HG03135 (cell line): ENCODE results near the gene COMMD7.
"Not testable (repeated sequence)": the region's sequence is repeated elsewhere in the genome, so short reads cannot be mapped to it uniquely, and the experiment has no call there.

Source experiments
- ATAC-seq: cut with Tn5 transposase; IDR thresholded peaks from one replicate; pipeline ENCODE4 v1.9.1; 2021; ENCODE audit warnings: mild to moderate bottlenecking, moderate library complexity; ENCODE audit not compliant: unreplicated experiment

COMMD7 gene

DNA sequence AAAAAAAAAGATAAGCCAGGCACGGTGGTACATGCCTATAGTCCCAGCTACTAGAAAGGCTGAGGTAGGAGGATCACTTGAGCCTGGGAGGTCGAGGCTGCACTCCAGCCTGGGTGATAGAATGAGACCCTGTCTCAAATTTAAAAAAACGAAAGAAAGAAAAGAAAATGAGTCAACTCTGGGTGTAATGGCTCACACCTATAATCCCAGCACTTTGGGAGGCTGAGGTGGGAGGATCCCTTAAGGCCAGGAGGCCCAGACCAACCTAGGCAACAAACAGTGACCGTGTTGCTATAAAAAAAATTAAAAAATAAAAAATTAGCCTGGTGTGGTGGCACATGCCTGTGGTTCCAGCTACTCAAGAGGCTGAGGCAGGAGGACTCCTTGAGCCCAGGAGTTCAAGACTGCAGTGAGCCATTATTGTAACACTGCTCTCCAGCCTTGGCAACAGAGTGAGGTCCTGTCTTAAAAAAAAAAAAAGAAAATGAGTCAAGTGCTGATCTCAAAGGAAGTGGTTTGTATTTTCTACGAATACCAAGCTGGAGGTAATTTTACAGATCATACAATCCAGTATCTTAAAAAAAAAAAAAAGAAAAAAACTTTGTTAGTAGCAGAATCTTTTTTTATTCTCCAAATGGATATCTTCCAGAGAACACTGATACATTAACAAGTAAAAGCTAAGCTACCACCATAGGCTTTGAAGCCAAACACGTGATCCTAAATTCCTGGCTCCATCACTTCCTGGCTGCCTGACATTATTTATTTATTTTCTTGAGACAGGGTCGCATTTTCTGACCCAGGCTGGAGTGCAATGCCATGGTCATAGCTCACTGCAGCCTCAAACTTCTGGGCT, 5.7 kb downstream of the COMMD7 start:
- no peak for ATAC-seq

DNA sequence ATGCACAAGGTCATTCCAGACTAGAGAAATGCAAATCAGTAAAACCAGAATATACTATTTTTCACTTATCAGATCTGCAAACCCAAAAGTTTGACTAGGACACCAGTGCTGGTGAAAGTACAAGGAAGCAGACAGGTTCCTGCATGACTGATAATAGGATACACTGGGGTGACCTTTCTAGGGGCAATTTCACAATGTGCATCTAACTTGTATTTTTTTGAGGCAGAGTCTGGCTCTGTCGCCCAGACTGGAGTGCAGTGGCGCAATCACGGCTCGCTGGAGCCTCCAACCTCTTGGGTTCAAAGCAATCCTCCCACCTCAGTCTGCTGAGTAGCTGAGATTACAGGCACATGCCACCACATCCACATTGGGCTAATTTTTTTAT, 11.4 kb downstream of the COMMD7 start:
- ATAC-seq = no peak

DNA sequence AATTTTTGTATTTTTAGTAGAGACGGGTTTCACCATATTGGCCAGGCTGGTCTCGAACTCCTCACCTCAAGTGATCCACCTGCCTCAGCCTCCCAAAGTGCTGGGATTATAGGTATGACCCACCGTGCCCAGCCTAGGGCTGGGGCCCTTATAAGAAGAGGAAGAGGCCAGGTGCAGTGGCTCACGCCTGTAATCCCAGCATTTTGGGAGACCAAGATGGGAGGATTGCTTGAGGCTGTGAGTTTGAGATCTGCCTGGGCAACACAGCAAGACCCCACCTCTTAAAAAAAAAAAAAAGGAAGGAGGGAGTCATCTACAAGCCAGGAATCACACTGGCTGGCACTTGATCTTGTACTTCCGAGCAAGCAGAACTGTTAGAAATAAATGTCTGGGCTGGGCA, 13.9 kb downstream of the COMMD7 start:
- not testable (repeated sequence) for ATAC-seq

DNA sequence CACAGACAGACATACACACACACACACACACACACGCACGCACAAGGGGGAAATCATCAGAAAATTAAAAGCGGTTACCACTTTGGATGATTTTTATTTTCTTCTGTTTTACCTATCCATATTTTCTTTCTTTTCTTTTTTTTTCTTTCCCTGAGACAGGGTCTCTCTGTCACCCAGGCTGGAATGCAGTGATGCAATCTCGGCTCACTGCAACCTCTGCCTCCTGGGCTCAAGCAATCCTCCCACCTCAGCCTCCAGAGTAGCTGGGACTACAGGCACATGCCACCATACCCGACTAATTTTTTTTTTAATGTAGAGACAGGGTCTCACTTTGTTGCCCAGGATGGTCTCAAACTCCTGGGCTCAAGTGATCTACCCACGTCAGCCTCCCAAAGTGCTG, 14.8 kb downstream of the COMMD7 start:
- ATAC-seq = not testable (repeated sequence)

DNA sequence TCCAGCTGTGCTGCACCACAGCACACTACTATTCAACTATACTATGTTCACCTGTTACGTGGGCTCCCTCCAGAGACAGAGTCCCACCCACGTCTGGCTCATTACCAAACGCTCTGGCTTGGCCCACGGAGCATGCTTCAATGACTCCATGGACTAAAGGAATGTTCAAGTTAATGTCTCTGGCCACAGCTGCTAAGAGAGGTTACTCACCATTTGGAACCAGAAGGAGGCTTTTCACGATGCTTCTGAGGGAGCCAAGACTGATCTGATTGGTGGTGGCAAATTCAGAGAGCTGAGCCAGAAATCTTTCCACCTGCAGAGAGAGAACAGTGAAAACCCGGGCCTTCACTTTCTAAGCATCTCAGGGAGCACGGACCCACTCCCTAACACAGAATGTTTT, 15.6 kb downstream of the COMMD7 start:
- ATAC-seq = no peak

DNA sequence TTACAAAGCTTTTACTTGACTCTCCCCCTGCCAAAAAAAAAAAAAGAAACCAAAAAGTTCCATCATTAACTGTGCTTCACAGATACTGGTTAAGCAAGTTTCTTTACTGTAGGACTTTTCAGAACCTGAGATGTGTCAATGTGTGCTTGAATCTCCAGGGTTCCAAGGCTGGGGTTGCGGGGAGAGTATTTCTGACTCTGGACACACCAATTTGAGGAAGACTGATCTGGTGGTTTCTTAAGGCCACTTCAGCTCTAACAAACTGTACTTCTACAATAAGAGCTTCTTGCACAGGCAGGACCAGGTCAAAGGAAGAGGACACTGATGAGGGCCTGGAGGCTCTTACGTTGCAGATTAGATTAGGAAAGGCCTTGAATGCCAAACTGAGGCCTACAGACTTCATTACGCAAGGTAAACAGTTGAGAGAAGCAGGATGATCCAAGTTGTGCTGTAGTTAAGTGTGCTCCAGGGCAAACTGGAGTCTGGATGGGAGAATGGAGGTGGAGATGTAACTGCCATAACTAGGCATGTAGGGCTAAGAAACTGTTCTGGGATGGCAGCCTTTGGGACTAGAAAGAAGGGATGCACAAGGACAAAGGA, 24.4 kb downstream of the COMMD7 start:
- ATAC-seq = no peak

DNA sequence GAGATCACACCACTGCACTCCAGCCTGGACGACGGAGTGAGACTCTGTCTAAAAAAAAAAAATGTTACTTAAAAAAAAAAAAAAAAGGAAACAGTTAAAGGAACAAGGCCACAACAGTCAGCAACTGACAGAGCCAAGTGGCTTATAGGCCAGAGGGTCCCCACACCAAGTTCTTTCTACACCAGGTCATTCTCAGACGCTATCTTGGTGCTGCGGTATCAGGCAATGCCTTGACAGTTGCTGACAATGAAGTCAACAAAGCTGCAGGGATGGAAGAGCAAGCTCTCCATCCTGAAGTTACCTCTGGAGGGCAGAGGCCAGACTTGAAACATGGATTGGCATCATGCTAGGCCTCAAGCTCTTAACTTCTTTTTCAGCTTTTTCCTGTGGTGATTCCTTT, 31.9 kb downstream of the COMMD7 start:
- no peak for ATAC-seq

DNA sequence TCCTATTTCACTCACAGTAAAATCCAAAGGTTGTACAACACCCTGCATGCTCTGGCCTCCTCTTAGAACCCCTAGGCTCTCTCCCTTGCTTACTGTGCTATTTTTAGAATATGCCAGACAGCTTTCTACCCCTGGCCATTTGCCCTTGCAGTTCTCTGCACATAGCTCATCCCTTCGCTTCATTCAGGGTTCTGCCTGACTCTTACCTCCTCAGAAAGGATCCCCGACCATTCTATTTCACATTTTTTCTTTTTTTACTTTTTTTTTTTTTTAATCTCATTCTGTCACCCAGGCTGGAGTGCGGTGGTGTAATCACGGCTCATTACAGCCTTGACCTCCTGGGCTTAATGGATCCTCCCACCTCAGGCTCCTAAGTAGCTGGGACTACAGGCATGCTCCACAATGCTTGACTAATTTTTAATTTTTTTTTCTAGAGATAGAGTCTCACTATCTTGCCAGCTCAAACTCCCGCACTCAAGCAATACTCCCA, 33.6 kb downstream of the COMMD7 start:
- ATAC-seq = no peak

DNA sequence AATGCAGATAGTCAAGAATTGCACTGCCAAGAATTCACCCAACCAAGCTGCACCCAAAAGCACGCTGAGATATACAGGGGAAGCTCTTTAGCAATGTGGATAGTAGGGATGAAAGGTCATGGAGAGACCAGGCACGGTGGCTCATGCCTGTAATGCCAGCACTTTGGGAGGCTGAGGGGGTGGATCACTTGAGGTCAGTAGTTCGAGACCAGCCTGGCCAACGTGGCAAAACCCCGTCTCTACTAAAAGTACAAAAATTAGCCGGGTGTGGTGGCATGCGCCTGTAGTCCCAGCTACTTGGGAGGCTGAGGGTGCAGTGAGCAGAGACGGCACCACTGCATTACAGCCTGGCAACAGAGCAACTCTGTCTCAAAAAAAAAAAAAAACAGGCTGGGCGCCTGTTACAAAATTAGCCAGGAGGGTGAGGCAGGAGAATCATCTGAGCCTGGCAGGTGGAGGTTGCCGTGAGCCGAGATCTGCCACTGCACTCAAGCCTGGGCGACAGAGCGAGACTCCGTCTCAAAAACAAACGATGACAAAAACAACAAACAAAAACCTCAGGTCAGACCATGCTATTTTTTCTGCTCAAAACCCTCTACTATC, 34.1 kb downstream of the COMMD7 start:
- not testable (repeated sequence) for ATAC-seq

DNA sequence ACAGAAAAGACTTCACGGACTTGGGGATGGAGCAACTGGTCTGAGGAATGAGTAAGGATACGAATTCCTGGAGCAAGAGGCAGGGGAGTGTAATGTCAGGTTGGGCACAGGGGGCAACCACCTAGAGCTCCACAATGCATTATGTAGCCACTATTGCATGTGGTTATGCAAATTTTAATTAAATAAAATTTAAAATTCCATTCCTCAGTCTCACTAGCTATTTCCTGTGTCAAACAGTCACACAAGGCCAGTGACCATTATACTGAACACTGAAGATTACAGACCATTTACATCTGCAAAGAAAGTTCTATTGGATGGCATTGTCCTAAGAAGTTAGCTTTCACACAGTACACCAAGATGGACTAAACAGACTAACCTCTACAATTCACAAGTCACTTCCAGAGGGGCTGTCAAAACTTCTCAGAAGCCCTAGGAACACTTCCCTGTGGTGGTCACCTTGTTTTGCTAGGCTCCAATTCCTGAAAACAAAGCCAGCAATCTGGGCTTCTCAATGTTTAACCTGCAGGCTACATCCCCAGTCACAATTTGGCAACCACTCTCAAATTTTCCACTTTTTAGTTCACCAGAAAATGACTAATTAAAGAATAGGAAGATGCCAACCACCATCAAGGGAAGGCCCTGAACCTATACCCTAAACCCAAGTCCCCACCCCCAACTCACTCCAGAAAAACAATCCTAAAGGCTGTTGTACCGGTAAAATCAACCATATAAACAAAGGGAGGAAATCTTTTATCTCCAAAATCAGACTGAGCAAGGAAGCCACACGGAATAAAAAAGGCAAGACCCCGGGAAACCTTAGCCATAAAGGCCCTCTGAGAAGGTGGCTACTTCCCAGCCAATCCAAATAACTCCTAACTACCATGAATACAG, 35.3 kb downstream of the COMMD7 start:
- ATAC-seq = no peak

DNA sequence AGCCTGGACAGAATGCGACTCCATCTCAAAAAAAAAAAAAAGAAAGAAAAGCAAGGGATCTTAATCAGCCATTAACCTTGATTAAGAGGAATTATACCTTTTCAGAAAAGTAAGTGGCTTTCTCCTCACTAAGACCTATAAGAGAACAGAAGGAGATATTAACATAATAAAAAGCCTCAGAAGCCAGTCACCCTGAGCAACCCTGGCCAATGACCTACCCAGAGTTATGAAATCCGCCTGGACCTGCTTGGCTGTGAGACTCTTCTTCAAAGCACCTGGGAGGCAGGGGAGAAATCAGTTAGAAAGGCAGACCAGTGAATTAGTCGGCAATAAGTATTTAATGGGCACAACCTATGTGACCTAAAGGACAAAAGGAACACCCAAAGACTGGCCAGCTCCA, 36.8 kb downstream of the COMMD7 start:
- no peak for ATAC-seq

DNA sequence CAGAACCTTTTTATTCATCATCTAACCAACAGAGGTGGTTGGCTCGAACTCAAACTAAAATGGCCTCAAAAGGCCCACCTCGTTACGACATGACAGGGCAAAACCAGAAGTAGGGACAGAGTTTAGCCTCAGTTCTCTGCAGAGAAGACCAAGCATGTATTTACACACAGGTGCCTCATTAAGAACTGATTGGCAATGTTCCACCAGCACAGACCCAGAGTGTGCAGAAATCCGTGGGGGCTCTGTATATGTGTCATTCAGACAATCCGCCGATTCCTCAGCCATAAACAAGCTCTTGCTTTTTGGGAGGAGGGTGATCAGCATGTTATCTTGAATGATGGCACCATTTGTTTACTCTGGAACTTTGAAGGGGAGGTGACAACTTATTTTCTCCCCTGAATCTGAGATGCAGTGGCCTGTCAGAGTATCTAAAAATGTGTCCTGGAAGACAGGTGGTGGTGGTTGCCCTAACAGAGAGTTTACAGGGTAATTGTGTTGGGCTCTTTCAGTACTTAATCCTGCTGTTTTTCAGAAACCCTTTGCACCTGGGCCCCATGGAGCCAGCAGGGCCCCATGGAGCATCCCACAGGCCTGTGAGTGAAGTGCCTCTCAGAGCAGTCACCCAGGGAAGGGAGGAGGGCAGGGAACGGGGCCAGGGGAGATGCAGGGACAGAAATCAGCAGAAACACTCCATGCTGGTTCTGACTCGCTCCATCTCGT, 40.4 kb downstream of the COMMD7 start:
- no peak for ATAC-seq

DNA sequence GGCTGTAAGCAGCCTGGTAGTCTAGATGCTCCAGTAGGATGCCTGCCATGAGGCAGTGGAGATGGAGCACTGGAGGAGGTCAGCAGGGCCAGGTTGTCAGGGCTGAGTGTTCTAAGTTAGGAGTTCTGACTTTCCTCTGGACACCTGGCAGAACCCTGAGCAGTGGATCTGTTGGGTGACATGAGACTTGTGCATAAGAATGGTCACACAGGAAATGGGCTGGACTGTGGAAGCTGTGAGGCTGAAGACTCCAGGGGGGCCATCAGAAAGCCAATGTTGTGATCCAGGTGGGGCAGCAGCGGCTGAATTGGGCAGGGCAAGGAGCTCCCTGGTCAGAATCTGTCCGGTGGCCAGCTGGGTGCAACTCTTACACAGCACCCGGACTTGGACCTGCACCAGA, 45.7 kb downstream of the COMMD7 start:
- ATAC-seq = no peak

DNA sequence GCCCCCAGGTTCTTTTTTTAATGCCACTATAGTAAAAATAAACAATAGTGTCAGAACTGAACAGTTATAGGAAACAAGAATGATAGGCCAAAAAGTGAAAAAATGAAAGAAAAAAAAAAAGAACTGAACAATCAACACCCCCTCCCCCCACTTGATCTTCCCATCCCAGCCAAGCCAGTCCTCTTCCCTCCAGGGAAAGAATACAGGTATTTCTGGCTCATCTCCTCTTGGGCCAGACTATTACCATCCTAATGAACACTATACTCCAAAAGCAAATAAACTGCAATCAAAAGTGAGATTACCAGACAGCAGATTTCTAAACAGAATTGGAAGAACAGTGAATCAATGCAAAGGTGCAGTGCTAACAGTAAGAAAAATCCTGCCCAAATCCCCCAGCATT, 48.2 kb downstream of the COMMD7 start:
- ATAC-seq = no peak

DNA sequence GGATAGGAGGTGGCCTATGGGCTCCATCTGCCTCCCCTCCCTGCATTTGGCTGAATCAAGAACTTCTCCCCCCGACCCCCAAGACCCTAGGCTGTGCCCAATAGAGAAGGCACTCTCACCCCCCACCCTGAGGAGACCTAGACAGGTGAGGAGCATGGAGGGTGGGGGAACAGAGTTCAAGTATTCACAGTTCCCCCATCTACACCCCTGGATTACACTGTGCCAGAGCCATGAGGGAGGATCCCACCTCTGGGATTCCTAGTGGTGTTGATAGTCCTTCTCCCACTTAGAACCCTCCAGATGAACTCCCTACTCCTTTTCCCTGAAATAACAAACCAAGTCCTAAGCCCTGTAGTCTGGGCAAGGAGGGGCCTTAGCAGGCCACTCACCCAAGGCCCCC, 54.3 kb downstream of the COMMD7 start:
- not testable (repeated sequence) for ATAC-seq

DNA sequence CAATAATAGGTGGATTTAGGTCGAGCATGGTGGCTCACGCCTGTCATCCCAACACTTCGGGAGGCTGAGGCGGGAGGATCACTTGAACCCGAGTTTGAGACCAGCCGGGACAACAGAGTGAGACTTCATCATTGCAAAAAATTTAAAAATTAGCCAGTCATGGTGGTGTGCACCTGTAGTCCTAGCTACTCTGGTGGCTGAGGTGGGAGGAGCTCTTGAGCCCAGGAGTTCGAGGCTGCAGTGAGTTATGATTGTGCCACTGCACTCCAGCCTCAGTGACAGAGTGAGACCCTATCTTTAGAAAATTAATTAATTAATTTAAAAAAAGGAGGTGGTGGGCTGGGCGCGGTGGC, 56.1 kb downstream of the COMMD7 start:
- no peak for ATAC-seq

DNA sequence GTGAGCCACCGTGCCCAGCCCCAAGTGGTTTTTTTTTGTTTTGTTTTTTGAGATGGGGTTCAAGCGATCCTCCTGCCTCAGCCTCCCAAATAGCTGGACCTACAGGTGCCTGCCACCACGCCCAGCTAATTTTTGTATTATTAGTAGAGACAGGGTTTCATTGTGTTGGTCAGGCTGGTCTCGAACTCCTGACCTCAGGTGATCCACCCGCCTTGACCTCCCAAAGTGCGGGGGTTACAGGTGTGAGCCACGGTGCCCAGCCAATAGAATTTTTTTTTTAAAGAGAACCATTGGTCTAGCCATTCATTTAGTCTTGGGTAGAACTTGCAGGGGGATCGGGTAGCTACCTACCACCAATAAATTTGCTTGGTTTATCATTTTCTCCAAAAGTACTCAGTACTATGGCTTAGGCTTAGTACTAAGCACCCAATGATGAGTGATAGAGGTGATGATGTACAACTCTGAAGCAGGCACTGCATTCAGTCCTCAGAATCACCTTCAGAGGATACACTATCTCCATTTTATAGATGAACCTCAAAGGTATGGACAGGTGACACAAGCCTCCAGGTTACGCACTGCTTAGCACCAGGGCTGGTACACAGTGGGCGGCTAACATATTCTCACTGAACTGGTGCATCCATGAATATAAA, 56.6 kb downstream of the COMMD7 start:
- no peak for ATAC-seq

DNA sequence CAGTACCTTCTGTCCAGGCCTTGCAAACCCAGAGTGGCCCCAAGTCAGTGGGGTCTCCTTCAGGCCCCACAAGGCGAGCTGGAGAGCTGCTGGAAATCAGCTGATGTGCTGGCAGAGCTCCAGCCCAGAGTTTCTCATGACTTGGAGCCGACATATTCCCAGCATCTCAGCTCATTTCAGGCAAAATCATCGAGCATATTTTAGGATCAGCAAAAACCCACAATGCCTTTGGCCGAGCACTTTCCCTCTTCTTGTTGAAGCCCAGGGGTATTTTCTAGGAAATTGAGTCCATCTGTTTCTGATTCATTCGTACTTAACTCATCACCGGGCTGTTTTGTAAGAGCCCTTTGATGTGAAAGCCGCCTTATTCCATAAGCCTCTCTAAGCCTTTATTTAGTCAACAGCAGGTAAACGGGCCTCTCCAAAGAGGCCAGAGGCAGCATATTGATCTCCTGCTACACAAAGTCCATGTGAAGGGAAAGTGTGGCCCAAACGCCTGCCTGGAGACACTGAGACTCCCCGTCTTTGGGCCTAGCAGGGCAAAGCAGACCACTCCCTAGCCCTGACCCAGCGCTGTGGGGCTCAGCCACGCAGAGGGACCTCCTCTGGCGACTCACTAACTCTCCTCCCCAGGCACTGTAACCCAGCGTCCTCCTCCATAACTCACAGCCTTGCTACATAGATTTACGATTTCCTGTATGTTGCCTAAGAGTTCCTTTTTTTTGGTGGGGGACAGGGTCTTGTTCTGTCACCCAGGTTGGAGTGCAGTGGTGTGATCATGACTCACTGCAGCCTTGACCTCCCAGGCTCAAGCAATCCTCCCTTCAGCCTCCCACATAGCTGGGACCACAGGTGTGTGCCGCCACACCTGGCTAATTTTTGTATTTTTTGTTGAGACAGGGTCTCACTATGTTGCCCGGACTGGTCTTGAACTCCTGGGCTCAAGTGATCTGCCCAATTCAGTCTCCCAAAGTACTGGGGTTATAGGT, 57.4 kb downstream of the COMMD7 start:
- ATAC-seq = no peak

DNA sequence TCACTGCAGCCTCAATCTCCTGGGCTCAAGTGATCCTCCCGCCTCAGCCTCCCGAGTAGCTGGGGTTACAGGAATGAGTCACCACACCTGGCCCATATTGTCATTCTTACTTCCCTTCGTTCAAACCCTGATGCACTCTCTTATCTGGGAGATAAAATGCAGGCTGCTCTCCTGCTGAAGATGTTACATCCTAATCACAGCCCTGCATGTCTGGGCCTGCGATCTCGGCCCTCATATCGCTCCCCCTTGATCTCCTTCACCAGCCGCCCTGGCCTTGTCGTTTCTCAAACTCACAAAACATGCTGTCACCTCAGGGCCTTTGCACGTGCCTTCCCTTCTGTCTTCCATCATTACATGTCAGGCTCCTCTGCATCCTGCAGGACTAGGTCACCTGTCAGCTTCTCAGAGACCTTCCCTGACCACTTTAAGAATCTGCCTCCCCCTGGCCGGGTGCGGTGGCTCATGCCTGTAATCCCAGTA, 60.7 kb downstream of the COMMD7 start:
- no peak for ATAC-seq
